ENCODE measurements around the gene CYRIA.

Gene CYRIA

DNA sequence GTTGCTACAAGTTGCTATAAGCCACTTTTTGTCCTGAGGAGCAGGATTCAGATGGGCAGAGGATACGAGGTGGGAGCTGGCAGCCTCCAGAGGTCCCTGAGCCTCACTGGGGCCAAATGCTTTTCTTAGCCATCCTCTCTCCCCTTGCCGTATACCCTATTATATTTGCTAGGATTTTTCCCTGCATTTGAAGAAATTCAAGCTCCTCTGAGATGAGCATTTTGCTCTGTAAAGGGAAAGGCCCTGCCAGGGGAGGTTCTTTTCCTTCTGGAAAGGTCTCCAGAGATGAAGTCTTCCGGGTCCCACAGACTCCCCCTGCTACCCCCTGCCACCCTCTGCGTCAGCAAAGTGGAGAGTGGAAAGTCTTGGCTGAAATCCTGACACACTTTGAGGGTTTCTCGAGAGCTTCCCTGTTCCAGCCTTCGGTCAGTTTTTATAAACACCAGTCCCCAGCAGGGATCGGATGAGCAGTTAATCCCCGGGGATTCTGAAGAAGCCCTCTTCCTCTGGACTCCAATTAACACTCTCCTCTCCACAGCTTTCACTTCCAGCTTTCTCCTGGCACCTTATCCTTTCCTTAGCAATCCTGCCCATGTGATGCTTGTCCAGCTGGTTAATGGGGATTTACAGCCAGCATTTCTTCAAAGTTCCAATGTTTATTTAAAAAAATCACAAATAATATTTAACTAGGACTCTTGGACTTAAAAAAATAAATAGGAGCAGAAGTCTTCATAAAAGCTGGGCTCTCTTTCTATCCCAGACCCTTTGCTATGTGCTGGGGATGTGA, 13.1 kb downstream of the CYRIA start:
- Histone ChIP-seq H3K9ac (ENCODE audit: low read depth, low read length, poor library complexity, severe bottlenecking) (peak overlapping the region; percentile 10), H3F3A (ENCODE audit: low read depth) (no peaks in the 10 kb centered on the region), H3K27me3 (ENCODE audit: insufficient read depth, low read length, poor library complexity, severe bottlenecking) (no peaks in the 10 kb centered on the region), H3K9me2 (replicated peaks; ENCODE audit: low read depth, low read length) (no peaks in the 10 kb centered on the region), H2AFZ (ENCODE audit: low read length) (no peak overlapping the region), H3K79me2 (ENCODE audit: insufficient read depth, low read length) (no peaks in the 10 kb centered on the region), H3K4me2 (ENCODE audit: low read depth, low read length, poor library complexity, severe bottlenecking) (no peak overlapping the region), H3K4me3 (ENCODE audit: low read length, poor library complexity, severe bottlenecking) (no peak overlapping the region), H4K20me1 (ENCODE audit: insufficient read depth, low read length, poor library complexity, severe bottlenecking) (no peaks in the 10 kb centered on the region), H3K9me3 (ENCODE audit: insufficient read depth, low read depth, low read length) (no peaks in the 10 kb centered on the region), H3K36me3 (ENCODE audit: insufficient read depth, low read length) (no peaks in the 10 kb centered on the region), H3K4me1 (ENCODE audit: insufficient read depth, low read length, poor library complexity, severe bottlenecking) (peaks cover 34% of the 10 kb centered on the region)
- TF ChIP-seq, protein P1, sequence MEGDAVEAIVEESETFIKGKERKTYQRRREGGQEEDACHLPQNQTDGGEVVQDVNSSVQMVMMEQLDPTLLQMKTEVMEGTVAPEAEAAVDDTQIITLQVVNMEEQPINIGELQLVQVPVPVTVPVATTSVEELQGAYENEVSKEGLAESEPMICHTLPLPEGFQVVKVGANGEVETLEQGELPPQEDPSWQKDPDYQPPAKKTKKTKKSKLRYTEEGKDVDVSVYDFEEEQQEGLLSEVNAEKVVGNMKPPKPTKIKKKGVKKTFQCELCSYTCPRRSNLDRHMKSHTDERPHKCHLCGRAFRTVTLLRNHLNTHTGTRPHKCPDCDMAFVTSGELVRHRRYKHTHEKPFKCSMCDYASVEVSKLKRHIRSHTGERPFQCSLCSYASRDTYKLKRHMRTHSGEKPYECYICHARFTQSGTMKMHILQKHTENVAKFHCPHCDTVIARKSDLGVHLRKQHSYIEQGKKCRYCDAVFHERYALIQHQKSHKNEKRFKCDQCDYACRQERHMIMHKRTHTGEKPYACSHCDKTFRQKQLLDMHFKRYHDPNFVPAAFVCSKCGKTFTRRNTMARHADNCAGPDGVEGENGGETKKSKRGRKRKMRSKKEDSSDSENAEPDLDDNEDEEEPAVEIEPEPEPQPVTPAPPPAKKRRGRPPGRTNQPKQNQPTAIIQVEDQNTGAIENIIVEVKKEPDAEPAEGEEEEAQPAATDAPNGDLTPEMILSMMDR (conservative IDR thresholded peaks at IDR 0.05; ENCODE audit: low read length), result no peak
- TF ChIP-seq EZH2phosphoT487 (IDR thresholded peaks at IDR 0.05; ENCODE audit: borderline replicate concordance), result no peak

DNA sequence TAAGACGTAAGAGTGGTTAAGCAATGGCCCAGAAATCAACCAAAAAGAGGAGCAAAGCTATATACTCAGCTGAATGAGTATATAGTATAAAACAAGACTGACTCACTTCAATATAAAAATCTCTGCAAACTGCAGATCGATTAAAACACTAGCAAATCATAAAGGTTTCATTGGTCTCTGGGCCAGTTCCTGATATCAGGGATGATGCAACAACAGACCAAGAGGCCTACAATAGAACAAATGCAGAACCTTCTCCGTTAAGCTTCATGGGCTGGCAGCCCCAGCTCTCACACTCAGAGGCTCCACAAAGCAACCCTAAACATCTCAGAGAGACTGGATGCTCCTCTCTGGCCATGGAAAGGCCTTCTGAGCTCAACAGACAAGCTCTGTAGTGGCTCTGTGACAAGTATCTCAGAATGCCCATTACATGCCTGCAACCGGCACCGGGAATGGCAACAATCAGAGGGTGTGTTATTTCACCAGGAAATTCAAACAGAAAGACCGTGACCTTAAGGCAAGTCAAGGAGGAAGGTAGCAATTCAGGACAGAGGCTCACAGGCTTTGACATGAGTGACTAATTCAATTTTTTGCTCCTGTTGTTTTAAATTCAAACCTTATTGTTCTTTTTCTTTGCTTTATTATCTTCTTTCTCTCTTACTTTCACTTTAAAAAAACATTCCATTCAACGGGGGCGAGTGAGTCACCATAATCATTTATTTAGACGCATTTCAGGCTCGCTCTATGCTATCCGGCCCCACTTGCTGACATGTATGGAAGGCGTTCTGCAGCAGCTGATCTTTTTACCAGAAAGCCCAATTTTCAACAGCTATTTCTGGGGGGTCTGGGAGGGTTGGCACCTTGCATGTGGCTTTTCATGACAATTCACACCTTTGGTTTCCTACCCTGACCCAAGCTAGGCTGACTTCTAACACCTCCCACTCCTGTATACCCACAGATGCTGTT, 15.1 kb downstream of the CYRIA start:
- Histone ChIP-seq H3K36me3 (ENCODE audit: insufficient read depth, low read length) (no peaks in the 10 kb centered on the region), H3K27me3 (ENCODE audit: insufficient read depth, low read length, poor library complexity, severe bottlenecking) (no peaks in the 10 kb centered on the region), H3K79me2 (ENCODE audit: insufficient read depth, low read length) (no peaks in the 10 kb centered on the region), H2AFZ (ENCODE audit: low read length) (no peak overlapping the region), H3K4me1 (ENCODE audit: insufficient read depth, low read length, poor library complexity, severe bottlenecking) (peaks cover 29% of the 10 kb centered on the region), H3K4me3 (ENCODE audit: low read length, poor library complexity, severe bottlenecking) (no peak overlapping the region), H3K9me3 (ENCODE audit: insufficient read depth, low read depth, low read length) (no peaks in the 10 kb centered on the region), H3K4me2 (ENCODE audit: low read depth, low read length, poor library complexity, severe bottlenecking) (no peak overlapping the region), H3K9me2 (replicated peaks; ENCODE audit: low read depth, low read length) (no peaks in the 10 kb centered on the region), H3K9ac (ENCODE audit: low read depth, low read length, poor library complexity, severe bottlenecking) (no peak overlapping the region), H4K20me1 (ENCODE audit: insufficient read depth, low read length, poor library complexity, severe bottlenecking) (no peaks in the 10 kb centered on the region), H3F3A (ENCODE audit: low read depth) (no peaks in the 10 kb centered on the region)
- no peak for TF ChIP-seq EZH2phosphoT487 (IDR thresholded peaks at IDR 0.05; ENCODE audit: borderline replicate concordance)
- TF ChIP-seq, protein P1 (conservative IDR thresholded peaks at IDR 0.05; ENCODE audit: low read length), result no peak

DNA sequence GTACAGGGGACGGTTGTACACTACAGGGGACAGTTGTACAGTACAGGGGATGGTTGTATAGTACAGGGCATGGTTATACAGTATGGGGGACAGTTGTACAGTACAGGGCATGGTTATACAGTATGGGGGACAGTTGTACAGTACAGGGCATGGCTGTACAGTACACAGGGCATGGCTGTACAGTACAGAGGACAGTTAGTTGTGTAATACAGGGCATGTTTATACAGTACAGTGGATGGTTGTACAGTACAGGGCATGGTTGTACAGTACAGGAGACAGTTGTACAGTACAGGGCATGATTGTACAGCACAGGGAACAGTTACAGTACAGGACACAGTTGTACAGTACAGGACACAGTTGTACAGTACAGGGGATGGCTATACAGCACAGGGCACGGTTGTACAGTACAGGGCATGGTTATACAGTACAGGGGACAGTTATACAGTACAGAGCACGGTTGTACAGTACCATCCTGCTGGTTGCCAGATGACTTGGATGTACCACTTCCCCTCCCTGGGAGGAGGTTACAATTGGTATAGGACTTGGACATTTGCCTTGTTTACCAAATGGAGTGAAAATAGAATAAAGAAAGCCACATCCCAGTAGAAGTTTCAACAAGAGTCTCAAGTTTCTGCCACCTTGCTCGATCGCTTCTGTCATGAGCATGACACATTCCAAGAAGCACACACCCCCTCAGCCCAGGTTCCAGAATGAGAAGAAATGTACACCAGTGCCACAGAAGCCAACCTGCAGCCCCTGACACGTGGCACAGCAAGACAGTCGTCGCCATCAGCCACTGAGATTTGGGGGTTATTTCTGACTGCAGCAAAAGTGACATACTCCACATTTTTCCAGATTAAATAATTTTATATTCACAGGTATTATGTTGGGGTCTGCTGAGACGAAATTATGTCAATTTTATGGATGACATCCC, 16.0 kb downstream of the CYRIA start:
- Histone ChIP-seq H3K9ac (ENCODE audit: low read depth, low read length, poor library complexity, severe bottlenecking) (no peak overlapping the region), H3K4me2 (ENCODE audit: low read depth, low read length, poor library complexity, severe bottlenecking) (no peak overlapping the region), H3K79me2 (ENCODE audit: insufficient read depth, low read length) (no peaks in the 10 kb centered on the region), H3K36me3 (ENCODE audit: insufficient read depth, low read length) (no peaks in the 10 kb centered on the region), H3K27me3 (ENCODE audit: insufficient read depth, low read length, poor library complexity, severe bottlenecking) (no peaks in the 10 kb centered on the region), H3K9me3 (ENCODE audit: insufficient read depth, low read depth, low read length) (no peaks in the 10 kb centered on the region), H3K9me2 (replicated peaks; ENCODE audit: low read depth, low read length) (no peaks in the 10 kb centered on the region), H4K20me1 (ENCODE audit: insufficient read depth, low read length, poor library complexity, severe bottlenecking) (no peaks in the 10 kb centered on the region), H3F3A (ENCODE audit: low read depth) (no peaks in the 10 kb centered on the region), H3K4me3 (ENCODE audit: low read length, poor library complexity, severe bottlenecking) (no peak overlapping the region), H3K4me1 (ENCODE audit: insufficient read depth, low read length, poor library complexity, severe bottlenecking) (peaks cover 19% of the 10 kb centered on the region), H2AFZ (ENCODE audit: low read length) (no peak overlapping the region)
- TF ChIP-seq, protein P1 (conservative IDR thresholded peaks at IDR 0.05; ENCODE audit: low read length), result no peak
- TF ChIP-seq EZH2phosphoT487 (IDR thresholded peaks at IDR 0.05; ENCODE audit: borderline replicate concordance), result no peak

Data from Loucy (cell line).